Tibial nerve (tissue), 4 donors: ENCODE measurements around the gene TMEM179B.

ENCODE experiments used
- EP300 ChIP-seq, 2 donors: sonication (generic); formaldehyde crosslinking; IDR thresholded peaks; one replicate each; pipeline ENCODE4 v1.6.1; 2017; ENCODE audit warnings: antibody characterized with exemption in 2 of 2, mild to moderate bottlenecking in 1 of 2
- POLR2A ChIP-seq, 2 donors: fragments of 450-650 bp; IDR thresholded peaks; one replicate each; pipeline ENCODE4 v1.6.1; 2017; ENCODE audit warnings: antibody characterized with exemption in 2 of 2, mild to moderate bottlenecking in 2 of 2, moderate library complexity in 2 of 2
- TF ChIP-seq, protein P1 (sequence below), 5 experiments: fragments of 200-600 bp in 3 of 5; fragments of 450-650 bp in 2 of 5; sonication (generic) in 3 of 5; IDR thresholded peaks; one replicate each; pipeline ENCODE4 v1.5.1; 2016 to 2019; ENCODE audit warnings: antibody characterized with exemption in 5 of 5, mild to moderate bottlenecking in 3 of 5, moderate library complexity in 2 of 5

DNA sequence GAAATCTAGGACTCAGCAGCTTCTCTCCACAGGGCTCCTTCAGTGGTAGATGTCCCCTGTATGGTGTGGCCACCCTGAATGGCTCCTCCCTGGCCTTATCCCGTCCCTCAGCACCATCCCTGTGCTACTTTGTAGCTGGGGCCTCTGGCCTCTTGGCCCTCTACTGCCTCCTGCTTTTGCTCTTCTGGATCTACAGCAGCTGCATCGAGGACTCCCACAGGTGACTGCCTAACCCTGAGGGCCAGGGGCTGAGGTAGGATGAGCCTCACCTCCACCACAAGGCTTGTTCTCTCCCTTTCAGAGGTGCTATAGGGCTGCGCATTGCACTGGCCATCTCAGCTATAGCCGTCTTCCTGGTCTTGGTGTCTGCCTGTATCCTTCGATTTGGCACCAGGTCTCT lies 1.8 kb downstream of the TMEM179B start:
- TF ChIP-seq POLR2A (IDR thresholded peaks at IDR 0.05) (no peak), EP300 (IDR thresholded peaks at IDR 0.05) (no peak)
- TF ChIP-seq, protein P1, sequence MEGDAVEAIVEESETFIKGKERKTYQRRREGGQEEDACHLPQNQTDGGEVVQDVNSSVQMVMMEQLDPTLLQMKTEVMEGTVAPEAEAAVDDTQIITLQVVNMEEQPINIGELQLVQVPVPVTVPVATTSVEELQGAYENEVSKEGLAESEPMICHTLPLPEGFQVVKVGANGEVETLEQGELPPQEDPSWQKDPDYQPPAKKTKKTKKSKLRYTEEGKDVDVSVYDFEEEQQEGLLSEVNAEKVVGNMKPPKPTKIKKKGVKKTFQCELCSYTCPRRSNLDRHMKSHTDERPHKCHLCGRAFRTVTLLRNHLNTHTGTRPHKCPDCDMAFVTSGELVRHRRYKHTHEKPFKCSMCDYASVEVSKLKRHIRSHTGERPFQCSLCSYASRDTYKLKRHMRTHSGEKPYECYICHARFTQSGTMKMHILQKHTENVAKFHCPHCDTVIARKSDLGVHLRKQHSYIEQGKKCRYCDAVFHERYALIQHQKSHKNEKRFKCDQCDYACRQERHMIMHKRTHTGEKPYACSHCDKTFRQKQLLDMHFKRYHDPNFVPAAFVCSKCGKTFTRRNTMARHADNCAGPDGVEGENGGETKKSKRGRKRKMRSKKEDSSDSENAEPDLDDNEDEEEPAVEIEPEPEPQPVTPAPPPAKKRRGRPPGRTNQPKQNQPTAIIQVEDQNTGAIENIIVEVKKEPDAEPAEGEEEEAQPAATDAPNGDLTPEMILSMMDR (IDR thresholded peaks at IDR 0.05), result no peak
